CD4-positive, alpha-beta T cell treated with Interleukin-15 for 4 hours (primary cell): ENCODE measurements around the gene ADGRG6.
"Not testable (repeated sequence)": the region's sequence is repeated elsewhere in the genome, so short reads cannot be mapped to it uniquely, and the experiment has no call there.

Experiments
- DNase-seq: peaks from one replicate; pipeline ENCODE4 v3.0.0-alpha.2; 2020; ENCODE audit warnings: low spot score

ADGRG6 gene

DNA sequence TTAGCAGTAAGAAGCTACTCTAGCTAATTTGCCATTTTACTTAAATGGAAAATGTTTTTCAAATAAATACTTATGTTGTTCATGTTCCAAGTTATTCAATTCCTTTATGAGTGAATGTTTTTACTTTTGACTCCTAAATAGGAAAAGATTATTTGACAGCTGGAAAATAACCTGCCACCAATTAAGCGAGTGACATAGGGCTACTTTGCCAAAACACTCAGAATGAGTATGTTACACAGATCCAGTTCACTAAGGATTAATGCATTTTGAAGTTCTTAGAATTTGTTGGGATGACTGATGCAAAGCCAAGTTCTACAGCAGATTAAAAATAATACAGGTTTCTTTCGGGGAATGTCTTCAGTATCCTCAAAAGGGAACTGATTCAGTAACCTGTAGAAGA, 144.4 kb downstream of the ADGRG6 start:
- DNase-seq = no peak

GRCh38 chr6:142446576-142446975, 144.8 kb downstream of the ADGRG6 start:
- DNase-seq = no peak

- no peak for DNase-seq
Measured at GRCh38 chr6:142448091-142448729, 146.4 kb downstream of the ADGRG6 start.

DNA sequence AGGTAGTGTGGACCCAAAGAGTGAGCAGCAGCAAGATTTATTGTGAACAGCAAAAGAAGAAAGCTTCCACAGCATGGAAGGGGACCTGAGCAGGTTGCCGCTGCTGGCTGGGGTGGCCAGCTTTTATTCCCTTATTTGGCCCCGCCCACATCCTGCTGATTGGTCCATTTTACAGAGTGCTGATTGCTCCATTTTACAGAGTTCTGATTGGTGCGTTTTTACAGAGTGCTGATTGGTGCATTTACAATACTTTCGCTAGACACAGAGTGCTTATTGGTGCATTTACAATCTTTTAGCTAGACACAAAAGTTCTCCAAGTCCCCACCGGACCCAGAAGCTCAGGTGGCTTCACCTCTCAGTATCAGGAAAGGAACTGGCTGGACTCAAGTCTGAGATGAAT, 149.0 kb downstream of the ADGRG6 start:
- not testable (repeated sequence) for DNase-seq

- DNase-seq = no peak
Measured at GRCh38 chr6:142452993-142453392, 151.2 kb downstream of the ADGRG6 start.

- DNase-seq = not testable (repeated sequence)
Measured at GRCh38 chr6:142454196-142454595, 152.4 kb downstream of the ADGRG6 start.

- DNase-seq = not testable (repeated sequence)
Measured at GRCh38 chr6:142454848-142455247, 153.0 kb downstream of the ADGRG6 start.

DNA sequence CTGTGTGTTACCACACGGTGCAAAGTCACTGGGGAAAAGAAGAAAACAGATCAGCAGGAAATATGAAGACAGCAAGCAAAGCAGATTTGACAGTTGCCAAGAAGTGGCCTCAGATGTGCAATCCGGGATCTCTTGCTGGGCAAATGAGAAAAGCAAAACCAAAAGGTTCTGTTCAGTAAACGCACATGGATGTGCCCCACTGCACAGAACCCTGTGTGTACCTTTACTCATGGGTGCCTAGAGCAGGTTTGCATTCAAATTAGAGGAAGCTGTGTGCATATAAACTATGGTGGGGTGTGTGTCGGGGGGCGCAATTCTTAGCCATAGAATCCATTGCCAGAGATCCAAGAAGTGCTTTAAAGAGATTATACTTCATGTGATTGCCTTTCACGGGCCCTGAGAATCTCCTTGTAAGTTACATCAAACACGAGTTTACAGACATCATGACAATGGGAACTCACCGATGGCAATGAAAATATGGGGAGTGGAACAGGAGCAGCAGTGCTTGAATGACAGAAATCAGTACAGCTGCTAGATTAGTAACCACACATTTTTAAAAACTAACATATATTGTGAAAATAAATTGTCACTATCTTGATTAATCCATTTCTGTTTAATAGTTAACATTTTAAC, 154.3 kb downstream of the ADGRG6 start:
- no peak for DNase-seq

- no peak for DNase-seq
Measured at GRCh38 chr6:142457638-142458406, 156.0 kb downstream of the ADGRG6 start.

DNA sequence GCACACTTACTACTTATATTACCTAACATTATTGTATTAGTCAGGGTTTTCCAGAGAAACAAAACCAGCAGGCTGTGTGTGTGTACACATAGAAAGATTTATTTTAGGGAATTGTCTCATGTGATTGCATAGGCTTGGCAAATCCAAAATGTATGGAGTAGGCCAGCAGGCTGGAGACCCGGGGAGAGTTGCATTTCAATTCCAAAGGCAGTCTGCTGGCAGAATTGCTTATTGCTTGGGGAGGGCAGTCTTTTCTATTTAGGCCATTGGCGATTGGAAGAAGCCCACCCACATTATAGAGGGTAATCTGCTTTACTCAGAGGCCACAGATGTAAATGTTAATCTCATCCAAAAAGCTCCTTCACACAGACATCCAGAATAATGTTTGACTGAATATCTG, 157.0 kb downstream of the ADGRG6 start:
- no peak for DNase-seq

- no peak for DNase-seq
Measured at GRCh38 chr6:142459271-142459670, 157.5 kb downstream of the ADGRG6 start.

DNA sequence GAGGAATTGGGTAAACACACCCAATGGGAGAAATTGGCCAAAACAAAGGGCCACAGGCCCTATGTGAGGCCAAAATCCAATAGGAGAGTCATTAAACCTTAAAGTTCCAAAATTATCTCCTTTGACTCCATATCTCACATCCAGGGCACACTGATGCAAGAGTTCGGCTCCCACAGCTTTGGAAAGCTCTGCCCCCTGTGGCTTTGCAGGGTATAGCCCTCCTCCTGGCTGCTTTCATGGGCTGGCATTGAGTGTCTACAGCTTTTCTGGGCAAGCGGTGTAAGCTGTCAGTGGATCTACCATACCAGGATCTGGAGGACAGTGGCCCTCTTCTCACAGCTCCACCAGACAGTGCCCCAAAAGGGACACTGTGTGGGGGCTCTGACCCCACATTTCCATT, 160.5 kb downstream of the ADGRG6 start:
- DNase-seq = no peak

- no peak for DNase-seq
Measured at GRCh38 chr6:142463988-142464387, 162.2 kb downstream of the ADGRG6 start.

- DNase-seq = no peak
Measured at GRCh38 chr6:142469220-142469619, 167.4 kb downstream of the ADGRG6 start.

DNA sequence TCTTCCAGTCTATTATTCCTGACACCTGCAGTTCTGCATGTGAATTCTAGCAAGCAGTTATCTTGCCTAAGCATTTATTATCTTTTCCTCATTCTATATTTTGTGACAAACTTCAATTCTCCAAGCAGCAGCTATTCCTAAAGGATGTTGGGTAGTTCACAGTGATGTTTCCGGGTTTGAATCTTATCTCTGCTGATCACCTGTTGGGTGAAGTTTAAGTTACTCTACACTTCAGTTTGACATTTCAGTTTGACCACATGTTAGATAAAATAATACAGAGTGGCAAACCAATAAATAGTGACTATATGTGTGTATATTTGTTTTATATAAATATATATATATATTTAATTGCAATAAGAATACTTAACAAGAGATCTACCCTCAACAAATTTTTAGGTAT, 168.6 kb downstream of the ADGRG6 start:
- DNase-seq = no peak

- DNase-seq = peak; percentile 41
Measured at GRCh38 chr6:142474531-142475289, 172.9 kb downstream of the ADGRG6 start.

- DNase-seq = no peak
Measured at GRCh38 chr6:142476452-142476851, 174.6 kb downstream of the ADGRG6 start.

- no peak for DNase-seq
Measured at GRCh38 chr6:142478117-142478516, 176.3 kb downstream of the ADGRG6 start.

DNA sequence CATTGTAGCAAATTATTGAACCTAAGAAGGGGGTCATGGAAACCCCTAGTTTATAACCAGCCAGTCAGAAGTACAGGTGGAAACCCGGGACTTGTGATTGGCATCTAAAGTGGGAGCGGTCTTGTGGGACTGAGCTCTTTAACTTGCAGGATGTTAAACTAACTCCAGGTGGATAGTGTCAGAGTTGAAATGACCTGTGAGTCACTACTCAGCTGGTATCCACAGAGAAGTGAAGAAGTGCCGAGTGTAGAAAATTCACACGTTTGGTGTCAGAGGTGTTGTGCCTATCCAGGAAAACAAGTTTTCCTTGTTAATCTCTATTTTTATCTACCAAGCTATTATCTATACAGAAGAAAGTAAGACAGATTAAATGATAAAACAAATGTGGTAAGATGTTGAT, 179.7 kb downstream of the ADGRG6 start:
- no peak for DNase-seq

DNA sequence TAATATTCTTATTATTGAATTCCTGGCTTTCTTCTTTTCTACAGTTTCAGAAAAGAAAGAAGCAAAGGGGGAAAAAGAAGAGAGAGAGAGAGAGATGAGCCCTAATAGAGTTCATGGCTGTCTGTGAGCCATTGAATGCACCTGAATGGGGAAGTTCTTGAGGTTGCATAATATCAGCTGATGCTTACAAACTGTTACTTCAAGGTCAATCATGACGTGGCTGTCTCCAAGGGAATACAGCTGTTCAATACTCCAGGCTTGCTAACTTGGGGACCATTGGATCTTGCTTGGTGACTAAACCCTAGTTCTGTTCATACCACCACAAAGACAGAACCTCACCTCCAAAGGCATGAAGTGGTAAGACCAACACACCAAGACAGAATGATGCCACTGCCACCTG, 180.4 kb downstream of the ADGRG6 start:
- no peak for DNase-seq

DNA sequence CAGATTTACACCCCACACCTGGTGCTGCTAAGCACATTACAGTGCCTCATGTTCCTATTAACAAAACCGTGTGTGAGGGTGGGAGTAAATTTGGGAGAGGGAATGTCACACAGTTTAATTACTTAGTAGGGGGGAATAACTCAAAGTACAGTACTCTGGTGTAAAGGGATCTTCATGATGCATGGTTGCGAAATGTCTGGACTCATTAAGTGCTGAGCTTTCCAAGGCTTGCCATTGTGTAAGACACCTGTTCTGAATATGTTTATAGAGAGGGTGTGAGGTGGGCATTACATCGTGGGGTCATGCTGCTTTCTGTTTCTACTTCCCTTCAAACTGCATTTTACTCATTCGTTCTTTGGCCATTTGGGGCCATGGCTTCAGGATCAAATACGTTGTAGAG, 181.2 kb downstream of the ADGRG6 start:
- no peak for DNase-seq

- DNase-seq = no peak
Measured at GRCh38 chr6:142485256-142485655, 183.4 kb downstream of the ADGRG6 start.
